Tibial nerve (tissue), 4 donors: ENCODE results near the gene DPP7.

Experiments
- CTCF ChIP-seq, 5 experiments: fragments of 200-600 bp in 3 of 5; fragments of 450-650 bp in 2 of 5; sonication (generic) in 3 of 5; IDR thresholded peaks; one replicate each; pipeline ENCODE4 v1.5.1; 2016 to 2019; ENCODE audit warnings: antibody characterized with exemption in 5 of 5, mild to moderate bottlenecking in 3 of 5, moderate library complexity in 2 of 5
- EP300 ChIP-seq, 2 donors: sonication (generic); formaldehyde crosslinking; IDR thresholded peaks; one replicate each; pipeline ENCODE4 v1.6.1; 2017; ENCODE audit warnings: antibody characterized with exemption in 2 of 2, mild to moderate bottlenecking in 1 of 2
- POLR2A ChIP-seq, 2 donors: fragments of 450-650 bp; IDR thresholded peaks; one replicate each; pipeline ENCODE4 v1.6.1; 2017; ENCODE audit warnings: antibody characterized with exemption in 2 of 2, mild to moderate bottlenecking in 2 of 2, moderate library complexity in 2 of 2

GRCh38 chr9:137106662-137107250 lies 7.8 kb downstream of the DPP7 start:
- TF ChIP-seq CTCF (IDR thresholded peaks at IDR 0.05) = no peak
- no peak for TF ChIP-seq EP300 (IDR thresholded peaks at IDR 0.05)
- TF ChIP-seq POLR2A (IDR thresholded peaks at IDR 0.05) = no peak
